Stimulated activated CD8-positive, alpha-beta memory T cell treated with anti-CD3 and anti-CD28 coated beads, Interleukin-12 subunit alpha, Interleukin-12 subunit beta, amount 100 ng/mL, for 4 hours (primary cell): ENCODE data around the gene IPO4.
"Not testable (repeated sequence)": the region's sequence is repeated elsewhere in the genome, so short reads cannot be mapped to it uniquely, and the experiment has no call there.

Source experiments
- DNase-seq: peaks from one replicate; pipeline ENCODE4 v3.0.0-alpha.2; 2020; ENCODE audit warnings: low read depth

Gene IPO4, protein sequence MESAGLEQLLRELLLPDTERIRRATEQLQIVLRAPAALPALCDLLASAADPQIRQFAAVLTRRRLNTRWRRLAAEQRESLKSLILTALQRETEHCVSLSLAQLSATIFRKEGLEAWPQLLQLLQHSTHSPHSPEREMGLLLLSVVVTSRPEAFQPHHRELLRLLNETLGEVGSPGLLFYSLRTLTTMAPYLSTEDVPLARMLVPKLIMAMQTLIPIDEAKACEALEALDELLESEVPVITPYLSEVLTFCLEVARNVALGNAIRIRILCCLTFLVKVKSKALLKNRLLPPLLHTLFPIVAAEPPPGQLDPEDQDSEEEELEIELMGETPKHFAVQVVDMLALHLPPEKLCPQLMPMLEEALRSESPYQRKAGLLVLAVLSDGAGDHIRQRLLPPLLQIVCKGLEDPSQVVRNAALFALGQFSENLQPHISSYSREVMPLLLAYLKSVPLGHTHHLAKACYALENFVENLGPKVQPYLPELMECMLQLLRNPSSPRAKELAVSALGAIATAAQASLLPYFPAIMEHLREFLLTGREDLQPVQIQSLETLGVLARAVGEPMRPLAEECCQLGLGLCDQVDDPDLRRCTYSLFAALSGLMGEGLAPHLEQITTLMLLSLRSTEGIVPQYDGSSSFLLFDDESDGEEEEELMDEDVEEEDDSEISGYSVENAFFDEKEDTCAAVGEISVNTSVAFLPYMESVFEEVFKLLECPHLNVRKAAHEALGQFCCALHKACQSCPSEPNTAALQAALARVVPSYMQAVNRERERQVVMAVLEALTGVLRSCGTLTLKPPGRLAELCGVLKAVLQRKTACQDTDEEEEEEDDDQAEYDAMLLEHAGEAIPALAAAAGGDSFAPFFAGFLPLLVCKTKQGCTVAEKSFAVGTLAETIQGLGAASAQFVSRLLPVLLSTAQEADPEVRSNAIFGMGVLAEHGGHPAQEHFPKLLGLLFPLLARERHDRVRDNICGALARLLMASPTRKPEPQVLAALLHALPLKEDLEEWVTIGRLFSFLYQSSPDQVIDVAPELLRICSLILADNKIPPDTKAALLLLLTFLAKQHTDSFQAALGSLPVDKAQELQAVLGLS

DNA sequence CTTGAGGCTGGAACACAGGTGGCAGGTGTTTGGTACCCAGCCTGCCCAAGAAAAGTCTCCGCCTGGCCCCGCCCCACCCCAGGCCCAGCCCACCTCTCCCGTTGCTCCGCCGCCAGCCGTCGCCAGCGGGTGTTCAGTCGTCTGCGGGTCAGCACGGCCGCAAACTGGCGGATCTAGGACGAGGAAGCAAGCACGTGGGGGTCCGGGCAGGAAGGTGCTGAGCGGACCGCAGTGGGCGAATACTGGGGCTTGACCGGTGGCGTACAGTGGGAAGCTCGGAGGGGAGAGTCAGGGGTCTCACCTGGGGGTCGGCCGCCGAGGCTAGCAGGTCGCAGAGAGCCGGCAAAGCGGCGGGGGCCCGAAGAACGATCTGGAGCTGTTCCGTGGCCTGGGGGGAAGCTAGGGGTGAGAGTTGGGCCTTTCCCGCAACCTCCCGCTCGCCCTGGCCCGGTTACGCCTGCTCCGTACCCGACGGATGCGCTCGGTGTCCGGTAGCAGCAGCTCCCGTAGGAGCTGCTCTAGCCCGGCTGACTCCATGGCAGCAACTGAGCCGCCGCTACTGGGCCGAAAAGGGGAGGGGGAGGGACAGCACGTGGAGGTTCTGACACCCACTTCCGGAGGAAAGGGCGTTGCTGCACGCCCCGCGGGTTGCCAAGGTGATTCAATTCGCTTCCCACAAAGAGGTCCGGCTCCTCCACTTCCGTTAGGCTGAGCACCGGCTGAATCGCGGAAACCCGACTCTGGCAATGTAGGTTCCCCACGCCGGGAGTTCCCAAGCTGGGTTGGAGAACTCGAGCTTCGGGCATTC lies at the start of gene IPO4:
TSS of gene IPO4 (minus strand) at position 566 of the 808 bp plus-strand sequence. CDS start at position 537, 29 bp downstream.
- DNase-seq: peak; percentile 90

DNA sequence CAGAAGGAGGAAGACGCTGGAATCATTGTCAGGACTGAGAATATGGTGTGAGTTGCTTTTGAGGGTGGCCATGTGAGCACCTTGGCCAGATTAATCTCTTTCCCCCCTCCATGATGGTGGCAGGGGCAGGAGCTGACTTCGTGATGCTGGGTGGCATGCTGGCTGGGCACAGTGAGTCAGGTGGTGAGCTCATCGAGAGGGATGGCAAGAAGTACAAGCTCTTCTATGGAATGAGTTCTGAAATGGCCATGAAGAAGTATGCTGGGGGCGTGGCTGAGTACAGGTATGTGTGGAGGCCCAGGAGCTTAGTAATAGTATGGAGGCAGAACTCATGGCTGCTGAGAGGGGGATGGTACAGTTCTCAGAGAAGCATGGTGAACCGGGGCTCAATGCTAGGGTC lies 49.5 kb upstream of the IPO4 start:
- no peak for DNase-seq

DNA sequence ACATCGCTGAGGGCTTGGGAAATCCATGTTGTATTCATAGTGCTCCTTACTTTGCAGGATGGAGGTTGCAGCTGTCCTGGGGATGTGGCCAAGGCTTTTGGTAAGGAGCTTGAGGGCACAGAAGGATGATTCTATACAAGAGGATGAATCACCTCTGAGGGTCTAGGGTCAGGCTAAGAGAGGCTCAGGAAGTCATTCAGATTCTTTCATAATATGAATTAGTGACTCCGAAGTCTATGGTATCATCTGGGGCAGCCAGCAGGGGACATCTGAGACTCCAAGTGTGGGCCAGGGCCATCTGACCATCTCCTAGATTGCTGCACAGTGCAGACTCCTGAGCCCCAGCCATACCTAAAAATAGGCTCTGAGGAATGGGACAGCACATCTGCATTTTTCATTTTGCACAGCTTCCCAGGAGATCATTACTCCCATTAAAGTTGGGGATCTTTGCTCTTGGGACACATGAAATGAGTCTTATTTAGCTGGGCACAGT lies 48.9 kb upstream of the IPO4 start:
- no peak for DNase-seq

DNA sequence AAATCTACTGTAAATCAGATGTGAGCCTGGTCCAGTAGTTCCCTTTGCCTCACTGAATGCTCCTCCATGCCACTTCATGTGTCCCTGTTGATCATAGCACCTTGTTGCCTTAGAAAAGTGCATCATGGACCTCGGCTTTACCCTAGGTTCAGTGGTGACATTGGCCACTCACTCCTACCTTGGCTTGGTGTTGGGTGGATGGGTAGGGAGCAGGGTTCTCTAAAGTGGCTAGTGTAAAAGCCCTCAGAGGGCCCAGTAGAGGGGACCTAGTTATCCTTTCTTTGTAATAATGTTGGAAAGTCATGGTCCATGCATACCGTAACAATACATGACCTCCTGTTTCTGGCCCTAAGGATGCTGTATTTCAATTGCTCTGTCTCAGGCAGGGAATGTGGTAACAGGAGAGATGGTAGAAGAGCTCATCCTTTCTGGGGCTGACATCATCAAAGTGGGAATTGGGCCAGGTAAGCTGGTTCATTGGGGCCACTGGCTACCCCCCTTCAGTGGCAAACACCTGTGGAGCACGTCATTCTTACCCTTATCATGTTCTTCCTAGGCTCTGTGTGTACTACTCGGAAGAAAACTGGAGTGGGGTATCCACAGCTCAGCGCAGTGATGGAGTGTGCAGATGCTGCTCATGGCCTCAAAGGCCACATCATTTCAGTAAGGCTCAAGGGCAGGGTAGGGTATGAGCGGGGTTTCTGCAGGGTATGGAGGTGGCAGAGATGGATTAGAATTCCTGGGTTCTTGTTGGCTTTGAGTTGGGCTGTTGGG lies 48.3 kb upstream of the IPO4 start:
- DNase-seq: no peak

DNA sequence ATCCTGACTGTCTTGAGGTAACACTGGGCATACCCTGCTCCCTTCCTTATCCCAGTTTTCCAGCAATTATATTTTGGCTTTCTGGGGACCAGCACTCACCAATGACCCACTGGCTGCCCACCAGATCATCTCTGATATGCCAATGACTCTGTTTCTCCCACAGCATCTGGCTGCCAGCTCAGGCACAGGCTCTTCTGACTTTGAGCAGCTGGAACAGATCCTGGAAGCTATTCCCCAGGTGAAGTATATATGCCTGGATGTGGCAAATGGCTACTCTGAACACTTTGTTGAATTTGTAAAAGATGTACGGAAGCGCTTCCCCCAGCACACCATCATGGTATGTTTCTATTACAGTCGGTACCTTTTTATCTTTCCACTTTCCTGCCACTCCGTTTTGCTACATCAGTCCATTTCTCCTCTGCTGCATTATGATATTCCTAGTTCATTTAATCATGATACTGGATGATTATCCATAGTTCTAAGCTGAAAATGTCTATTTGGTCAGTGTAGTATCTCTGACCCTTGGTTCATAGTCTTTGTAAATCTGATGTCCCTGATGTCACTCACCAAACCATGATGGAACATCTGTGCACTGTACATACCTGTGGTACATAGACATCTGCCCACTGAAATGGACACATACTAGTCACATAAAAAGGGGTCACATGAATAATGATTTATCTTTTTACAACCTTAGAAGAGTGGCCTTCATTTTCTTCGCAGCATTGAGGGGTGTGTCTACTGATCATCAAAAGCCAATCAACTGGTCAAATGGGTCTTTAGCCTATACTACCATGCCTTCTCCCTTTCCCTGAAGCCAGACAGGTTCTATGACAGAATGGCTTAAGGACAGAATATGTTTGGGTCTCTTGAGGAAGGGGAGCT lies 47.4 kb upstream of the IPO4 start:
- DNase-seq: no peak

DNA sequence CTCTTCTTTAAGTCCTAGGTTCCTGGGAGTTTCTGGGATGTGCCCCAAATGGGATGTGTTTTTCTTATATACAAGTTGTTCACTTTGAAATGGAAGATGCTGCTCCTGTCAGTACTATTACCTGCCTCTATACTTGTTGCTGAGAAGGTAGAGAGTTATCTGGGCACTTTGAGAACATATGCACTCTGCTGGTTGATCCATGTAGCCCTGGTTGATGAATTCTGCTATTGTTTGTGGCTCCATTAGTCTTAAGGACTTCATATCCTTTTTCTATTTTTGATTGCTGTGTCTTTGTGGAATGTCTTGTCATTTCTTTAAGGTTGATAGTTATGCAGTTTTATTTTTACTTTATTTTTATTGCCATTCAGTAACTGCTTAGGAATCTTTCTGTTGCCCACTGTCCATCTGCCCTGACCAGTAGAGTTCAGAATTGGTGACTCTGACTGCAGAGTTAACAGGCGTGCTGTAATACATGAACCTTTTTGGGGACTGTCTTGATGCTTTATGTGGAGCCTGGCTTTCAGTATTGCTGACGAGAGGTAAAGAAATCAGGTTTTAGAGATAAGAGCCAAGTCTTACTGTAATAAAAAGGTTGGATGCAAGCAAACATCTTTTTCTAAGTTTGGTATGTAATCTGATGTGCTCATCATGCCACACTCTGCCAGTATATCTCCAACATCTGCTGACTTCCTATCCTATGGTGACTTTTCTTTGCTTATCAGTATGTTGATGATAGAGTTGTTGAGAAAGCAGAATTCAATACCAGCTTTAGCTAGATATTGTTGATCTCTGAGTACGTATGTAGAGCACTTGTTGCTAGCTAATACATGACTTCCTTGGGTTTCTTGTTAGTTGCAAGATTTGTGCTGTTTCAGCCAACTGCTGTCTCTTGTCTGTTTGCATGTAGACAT lies 45.7 kb upstream of the IPO4 start:
- DNase-seq: no peak

DNA sequence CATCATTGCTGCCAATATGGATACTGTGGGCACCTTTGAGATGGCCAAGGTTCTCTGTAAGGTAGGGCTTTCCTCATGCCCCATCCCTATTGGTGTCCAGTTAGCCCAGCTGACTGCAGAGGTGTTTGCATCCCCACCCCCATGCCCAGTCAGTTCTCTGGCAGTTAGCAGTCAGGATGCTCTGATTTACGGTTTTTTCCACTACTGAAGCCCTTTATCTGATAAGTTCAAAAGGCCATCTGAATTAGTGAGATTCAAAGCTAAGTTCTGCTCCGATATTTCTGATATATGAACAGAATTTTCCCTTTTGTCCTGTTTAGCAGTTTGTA lies 44.9 kb upstream of the IPO4 start:
- DNase-seq: no peak

DNA sequence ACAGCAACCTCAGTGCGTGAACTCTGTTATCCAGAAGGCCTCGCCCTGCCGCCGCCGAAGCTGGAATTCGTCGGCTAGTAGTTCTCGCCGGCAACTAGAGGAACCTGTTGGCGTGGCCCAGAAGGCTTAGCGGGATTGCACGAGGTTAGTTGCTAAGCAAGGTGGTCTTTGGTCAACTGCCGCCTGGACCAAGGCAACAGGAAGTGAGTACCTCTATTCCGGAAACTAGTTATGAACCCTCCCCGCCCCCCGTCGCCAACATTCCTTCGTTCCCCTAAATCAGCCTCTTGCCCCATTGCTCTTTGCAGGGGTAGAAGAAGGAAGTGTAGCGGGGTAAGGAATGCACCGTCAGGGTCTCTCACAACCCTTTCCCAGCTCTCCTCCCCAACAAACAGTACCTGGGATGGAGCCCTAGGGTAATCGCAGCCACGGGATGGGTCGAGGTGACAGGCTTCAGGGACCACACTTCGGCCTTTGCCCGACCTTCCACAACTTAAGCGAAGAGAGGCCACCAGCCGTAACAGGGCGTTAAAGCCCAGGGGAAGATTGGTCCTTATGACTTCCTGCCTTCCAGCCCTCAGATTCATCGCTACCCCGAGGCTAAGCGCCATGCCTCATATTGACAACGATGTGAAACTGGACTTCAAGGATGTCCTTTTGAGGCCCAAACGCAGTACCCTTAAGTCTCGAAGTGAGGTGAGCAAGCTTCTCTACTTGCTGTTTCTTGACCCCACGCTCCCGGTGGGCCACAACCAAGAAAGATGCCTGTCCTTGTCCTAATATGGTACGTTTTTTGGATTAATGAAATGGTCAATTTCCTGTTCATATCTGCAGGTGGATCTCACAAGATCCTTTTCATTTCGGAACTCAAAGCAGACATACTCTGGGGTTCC lies 44.3 kb upstream of the IPO4 start, which contains the start of gene GMPR2:
TSS of gene GMPR2 (plus strand) at position 285 of the 893 bp plus-strand sequence. CDS start at position 610, 325 bp downstream.
- DNase-seq: no peak

DNA sequence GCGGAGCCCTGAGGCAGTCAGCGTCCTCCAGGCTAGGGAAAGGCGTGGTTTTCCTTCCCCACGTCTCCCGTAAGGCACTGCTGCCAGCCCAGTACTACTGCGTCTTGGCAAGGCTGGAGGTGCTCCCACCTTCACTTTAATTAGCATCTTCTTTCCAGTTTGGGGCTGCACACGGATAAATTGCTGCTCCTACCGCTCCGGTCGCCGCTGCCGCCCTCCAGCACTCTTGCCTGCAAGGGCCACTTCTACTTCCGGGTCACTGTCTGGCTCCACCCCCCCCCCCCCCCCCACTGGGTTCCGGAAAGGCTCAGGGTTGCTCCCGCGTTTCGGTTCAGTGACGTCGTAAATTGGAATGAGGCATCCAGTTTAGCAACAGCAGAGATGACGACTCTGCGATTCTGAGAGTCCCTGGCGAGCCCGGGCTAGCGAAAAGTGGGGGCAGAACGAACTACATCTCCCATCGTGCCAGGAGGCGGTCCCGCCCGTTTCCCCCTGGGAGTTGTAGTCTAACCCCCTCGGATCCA lies 43.6 kb upstream of the IPO4 start, which contains the start of gene NEDD8:
TSS of gene NEDD8 (minus strand) at position 247 of the 524 bp plus-strand sequence. CDS start at position 147, 100 bp downstream.
- peak; percentile 79 for DNase-seq

DNA sequence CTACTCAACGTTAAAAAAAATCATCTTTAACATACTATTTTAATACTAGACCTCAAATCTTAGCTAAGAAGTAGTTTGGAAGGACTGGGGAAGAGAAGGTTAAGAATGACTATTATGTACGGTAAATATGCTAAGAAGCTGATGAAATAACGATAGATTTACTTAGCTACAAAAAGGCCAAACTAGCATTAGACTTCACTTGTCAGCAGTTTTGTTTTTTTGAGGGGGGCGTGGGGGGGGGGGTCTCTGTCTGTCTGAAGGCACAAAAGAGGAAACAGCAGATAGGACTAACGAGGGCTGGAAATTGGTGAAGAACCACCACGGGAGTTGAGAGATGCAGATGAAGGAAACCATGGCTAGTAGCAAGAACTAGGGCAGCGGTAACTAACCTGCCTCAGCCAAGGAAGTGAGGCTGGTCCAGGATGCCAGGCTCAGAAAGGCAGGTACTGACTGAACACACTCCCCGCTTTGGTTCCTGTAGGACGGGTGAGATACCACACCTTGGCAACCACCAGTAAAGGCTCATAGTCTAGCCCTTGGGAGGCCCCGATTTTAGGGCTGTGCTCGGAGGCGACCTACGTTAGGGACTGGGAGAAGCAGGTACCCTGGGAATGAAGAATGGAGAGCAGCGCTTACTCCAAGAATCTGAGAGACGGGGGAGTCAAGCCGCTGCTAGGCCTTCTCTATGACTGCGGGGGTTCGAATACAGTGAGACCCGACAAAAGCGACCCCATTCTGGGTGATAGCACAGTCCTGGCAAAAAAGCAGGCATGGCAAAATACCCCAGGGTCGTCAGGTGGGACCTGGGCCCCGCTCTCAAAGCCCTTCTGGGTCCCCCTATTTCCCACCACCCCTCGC lies 42.9 kb upstream of the IPO4 start:
- DNase-seq: no peak

DNA sequence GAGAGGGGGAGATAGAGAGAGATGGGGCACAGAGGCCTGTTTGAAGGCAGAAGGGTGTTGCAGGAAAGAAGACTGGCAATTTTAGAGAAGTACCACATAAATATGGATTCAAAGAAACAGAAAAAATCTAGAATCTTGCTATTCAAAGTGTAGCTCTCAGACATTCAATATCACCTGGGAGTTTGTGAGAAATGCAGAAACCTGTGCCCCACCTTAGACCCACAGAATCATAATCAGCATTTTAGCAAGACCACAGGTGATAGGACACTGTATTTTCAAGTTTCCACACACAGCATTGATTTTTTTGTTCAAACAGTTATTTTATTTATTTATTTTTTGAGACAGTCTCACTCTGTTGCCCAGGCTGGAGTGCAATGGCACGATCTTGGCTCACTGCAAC lies 40.3 kb upstream of the IPO4 start:
- no peak for DNase-seq

DNA sequence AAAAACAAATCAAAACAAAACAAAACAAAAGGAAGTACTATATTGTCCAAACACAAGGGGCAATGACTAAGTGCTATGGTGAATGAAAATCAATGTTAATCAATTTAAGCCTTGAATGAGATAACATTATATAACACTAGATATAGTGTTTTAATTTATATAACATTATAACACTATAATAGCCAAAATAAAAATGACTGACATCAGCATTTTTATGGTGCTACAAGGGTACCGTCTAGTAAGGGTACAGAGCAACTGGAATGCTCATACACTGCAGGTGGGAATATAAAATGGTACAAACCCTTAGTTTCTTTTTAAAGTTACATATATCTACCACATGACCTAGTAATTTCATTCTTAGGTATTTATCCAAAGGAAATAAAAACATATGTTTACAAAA lies 37.9 kb upstream of the IPO4 start:
- DNase-seq: no peak

DNA sequence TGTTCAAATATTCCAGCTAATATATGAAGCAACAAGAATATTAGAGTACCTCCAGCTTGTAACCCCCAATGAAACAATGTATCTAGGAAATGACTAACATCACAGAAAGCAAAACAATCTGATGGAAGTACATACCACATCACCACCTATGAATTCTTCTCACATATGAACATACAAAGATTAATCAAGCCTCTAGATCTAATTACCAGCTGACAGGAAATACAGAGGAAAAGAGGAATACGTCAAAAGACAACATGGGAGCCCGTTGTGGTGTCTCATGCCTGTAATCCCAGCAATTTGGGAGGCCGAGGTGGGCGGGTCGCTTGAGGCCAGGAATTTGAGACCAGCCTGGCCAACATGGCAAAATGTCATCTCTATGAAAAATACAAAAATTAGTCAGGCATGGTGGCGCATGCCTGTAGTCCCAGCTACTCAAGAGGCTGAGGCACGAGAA lies 36.0 kb upstream of the IPO4 start:
- DNase-seq: no peak

DNA sequence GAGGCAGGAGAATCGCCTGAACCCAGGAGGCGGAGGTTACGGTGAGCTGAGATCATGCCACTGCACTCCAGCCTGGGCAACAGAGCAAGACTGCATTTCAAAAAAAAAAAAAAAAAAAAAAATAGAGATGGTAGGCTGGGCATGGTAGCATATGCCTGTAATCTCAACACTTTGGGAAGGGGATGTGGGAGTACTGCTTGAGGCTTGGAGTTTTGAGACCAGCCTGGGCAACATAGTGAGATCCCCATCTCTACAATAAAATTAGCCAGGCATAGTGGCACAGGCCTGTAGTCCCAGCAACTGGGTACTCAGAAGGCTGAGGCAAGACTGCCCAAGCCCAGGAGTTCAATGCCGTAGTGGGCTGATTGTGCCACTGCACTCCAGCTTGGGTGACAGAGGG lies 34.4 kb upstream of the IPO4 start:
- DNase-seq: not testable (repeated sequence)

DNA sequence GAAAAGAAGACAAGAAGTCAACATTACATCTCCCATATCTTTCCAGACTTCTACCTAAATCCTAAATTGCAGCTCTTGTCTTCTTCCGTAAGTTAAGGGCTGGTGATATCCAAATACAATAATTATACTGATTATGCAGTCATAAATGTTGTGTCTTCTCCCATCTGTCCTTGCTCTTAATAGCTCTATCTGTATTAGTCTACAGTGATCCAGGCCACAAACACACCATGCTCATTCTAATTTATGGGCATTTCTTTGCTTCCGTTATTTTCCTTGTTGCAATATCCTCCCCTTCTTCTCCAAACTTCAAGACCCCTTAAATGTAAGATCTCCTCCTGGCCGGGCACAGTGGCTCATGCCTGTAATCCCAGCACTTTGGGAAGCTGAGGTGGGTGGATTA lies 30.9 kb upstream of the IPO4 start:
- DNase-seq: no peak

DNA sequence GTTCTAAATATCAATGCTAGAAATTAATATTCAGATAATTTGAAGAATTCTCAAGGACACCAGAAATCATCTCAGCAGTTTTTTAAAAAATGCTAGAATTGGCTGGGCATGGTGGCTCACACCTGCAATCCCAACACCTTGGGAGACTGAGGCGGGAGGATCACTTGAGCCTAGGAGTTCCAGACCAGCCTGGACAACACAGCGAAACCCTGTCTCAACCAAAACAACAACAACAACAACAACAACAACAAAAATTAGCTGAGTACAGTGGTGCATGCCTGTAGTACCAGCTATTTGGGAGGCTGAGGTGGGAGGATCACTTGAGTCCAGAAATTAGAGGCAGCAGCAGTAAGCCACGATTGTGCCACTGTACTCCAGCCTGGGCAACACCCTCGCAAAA lies 30.5 kb upstream of the IPO4 start:
- DNase-seq: no peak
